HG03439 (cell line): ENCODE results near the gene RIN1.
"Not testable (repeated sequence)": the region's sequence is repeated elsewhere in the genome, so short reads cannot be mapped to it uniquely, and the experiment has no call there.

Experiments used
- ATAC-seq: cut with Tn5 transposase; IDR thresholded peaks from one replicate; pipeline ENCODE4 v1.9.1; 2021; ENCODE audit warnings: mild to moderate bottlenecking, moderate library complexity; ENCODE audit not compliant: unreplicated experiment

RIN1 gene

DNA sequence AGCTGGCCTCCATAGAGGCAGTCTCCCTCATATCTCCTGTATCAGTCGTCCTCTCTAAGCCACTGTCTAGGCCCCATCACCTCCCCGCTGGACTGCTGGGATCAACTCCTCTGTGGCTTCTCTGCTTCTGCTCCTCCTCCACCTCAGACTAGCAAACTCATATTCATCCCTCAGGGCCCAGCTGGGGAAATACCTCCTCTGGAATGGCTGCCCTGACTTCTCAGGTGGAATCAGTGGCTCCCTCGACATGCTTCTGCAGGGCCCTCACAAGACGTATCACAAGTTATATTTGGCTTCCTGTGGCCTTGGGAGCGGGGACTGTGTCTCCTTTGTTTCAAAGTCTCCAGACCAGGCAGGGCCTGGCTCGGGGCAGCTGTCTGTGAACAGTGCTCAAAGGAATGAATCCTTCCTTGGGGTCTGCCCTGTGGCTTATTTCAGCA, 25.3 kb upstream of the RIN1 start:
- no peak for ATAC-seq

DNA sequence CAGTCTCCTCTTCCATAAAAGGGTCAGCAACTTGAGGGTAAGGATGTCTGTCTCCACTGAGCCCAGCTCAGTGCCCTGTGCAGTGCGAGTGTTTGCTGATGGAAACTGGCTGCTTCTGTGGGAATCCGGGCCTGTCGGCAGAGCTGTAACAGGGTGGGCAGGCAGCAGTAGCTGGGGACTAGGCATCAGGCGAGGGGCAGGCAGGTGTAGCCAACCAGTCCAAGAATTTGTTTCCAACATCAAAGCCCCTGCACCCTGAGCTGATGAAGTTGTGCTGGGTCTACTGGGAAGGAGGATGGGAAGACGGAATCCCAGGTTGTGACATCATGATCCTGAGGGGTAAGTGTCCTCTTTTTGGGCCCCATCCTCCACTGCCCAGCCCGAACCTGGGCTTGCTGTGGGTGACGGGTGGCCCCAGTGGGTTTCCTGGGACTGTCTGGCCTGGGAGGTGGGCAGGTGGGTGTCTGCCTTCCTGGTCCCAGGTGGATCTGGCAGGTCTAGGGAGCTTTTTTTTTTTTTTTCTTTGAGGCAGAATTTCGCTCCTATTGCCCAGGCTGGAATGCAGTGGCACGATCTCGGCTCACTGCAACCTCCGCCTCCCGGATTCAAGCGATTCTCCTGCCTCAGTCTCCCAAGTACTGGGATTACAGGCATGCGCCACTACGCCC, 24.3 kb upstream of the RIN1 start:
- no peak for ATAC-seq

DNA sequence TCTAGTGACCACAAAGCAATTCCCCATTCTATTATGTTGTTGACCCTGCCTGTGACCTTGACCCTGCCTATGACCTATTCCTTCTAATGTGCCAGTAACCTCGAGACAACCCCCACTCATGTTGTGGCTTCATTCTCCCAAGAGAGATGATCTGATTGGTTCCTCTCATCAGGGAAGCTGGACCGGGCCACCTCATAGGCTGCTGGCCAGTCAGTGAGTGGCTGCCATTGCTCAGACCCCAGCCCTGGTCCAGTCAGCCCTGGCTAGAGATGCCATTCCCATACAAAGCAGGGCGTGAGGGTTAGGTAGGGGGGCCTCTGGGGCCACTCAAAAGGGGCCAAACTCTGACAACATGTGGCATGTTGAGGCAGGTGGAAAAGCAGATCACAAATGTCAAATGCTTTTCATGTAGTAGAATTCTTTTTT, 23.4 kb upstream of the RIN1 start:
- ATAC-seq, result no peak

DNA sequence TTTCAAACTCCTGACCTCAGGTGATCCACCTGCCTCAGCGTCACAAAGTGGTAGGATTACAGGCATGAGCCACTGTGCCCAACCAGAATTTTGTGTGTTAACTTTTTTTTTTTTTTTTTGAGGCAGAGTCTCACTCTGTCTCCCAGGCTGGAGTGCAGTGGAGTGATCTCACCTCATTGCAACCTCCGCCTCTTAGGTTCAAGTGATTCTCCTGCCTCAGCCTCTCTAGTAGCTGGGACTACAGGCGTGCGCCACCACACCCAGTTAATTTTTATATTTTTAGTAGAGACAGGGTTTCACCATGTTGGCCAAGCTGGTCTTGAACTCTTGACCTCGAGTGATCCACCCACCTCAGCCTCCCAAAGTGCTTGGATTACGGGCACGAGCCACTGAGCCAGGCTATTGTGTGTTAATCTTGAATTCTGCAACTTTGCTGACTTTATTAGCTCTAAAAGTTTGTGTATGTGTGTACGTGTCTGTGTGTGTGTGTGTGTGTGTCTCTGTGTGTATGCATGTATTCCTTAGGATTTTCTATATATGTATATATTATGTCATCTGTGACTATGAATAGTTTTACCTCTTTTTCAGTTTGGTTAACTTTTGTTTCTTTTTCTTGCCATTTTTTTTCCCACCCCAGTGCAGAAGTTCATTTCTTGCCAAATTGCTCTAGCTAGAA, 14.5 kb upstream of the RIN1 start:
- not testable (repeated sequence) for ATAC-seq

DNA sequence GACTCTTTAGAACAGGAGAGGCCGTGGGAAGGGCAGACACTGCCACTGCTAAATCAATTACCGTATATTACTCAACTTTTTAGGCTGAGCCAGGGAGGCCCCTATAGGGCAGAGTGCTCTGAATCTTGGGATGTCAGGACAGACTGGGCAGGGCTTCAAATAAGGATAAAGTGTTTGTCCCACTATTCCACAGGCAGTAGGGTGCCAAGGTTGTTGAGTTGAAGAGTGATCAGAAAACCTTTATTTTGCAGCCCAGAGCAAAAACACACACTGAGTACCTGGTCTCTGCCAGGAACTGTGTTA, 12.8 kb upstream of the RIN1 start:
- no peak for ATAC-seq

DNA sequence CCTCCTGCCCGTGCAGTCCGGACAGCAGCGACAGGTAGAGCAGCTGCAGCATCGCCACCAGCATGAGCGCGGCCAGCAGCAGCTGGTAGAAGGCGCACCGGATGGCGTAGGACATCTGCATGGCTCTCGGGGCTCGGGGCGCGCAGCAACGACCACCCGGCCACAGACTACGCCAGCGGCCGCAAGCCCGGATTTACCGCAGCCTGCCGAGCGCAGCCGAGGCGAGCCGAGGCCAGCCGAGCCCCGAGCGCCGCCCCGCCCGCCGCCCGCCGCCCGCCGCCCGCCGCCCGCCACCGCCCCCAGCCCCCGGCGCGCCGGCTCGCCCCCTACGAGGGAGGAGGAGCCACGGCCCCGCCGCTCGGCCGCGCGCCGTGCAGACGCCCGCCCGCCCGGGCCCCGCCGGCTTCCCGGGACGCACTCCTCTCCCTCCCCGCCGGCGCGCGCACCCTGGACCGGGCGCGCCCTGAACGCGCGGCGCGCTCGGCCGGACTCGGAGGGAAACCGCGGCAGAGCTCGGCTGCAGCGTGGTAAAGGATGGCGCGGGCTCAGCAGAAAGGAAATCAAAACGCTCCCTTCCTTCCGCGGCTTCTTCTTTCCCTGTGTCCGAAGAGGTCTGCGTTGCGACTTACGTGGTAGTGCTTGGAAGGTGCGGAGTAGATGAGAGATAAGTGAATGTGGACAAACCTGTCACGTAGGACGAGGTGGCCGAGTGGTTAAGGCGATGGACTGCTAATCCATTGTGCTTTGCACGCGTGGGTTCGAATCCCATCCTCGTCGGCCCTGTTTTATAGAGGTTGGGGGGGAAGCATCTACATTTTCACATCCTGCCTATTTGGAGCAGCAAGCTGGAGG, 11.4 kb upstream of the RIN1 start, which contains the start of gene B4GAT1:
B4GAT1 (minus strand) TSS at position 205 of the 852 bp plus-strand sequence; CDS start at position 121, 84 bp downstream.
- peak; percentile 36 for ATAC-seq

DNA sequence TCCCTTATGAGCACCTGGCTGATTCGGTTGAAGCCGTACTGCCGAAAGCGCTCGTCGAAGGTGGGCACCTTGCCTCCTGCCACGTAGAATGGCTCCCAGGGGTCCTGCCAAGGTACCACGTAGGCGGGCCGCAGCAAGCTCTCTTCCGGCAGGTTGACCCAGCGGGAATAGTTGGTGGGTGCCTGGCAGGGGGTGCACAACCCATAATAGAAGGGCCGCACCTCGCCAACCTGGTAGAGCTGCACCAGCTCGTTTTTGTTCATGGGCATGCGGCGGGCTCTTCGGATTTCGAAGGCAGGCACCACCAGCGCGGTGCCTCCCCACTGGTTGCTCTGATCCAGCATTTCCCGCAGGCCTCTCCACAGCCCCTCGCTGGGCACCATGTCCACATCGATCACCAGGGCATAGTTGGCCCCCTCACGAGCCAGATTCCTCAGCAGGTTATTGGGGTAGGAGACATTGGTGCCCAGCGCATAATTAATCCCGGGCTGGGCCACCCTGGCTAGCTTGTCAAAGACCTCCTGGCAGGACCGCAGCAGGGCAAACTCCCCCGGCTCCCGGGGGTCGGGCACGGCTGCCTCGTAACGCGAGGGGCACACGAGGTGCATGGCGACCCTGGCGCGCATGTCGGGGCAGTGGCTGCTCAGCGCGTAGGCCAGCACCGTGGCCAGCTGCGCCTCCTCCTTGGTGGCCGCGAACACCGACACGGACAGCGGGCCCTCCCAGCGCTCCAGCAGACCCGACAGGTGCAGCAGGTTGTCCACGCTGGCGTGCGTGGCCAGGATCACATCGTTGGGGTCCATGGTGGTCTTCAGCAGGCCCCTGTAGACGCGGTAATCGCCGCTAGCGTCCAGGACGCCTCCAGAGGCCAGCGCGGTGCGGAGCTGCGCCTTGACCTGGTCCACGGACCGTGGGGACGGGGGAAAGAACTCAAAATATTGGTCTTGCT, 10.5 kb upstream of the RIN1 start:
- ATAC-seq, result no peak

DNA sequence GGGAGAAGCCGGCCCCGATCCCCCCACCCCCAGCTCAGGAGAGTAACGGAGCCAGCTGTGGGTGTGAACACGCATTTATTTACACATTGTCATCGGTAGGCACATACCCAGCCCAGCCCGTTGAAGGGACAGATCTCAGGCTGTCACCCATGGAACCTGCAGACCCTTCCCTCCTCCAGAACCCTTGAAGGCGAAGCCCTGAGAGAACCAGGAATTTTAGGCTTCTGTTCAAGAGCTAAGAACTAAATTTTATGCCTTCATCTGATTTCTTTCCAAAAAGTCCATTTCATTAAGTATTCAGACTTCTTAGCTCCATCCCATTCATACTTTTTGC, 9.0 kb upstream of the RIN1 start:
- no peak for ATAC-seq

DNA sequence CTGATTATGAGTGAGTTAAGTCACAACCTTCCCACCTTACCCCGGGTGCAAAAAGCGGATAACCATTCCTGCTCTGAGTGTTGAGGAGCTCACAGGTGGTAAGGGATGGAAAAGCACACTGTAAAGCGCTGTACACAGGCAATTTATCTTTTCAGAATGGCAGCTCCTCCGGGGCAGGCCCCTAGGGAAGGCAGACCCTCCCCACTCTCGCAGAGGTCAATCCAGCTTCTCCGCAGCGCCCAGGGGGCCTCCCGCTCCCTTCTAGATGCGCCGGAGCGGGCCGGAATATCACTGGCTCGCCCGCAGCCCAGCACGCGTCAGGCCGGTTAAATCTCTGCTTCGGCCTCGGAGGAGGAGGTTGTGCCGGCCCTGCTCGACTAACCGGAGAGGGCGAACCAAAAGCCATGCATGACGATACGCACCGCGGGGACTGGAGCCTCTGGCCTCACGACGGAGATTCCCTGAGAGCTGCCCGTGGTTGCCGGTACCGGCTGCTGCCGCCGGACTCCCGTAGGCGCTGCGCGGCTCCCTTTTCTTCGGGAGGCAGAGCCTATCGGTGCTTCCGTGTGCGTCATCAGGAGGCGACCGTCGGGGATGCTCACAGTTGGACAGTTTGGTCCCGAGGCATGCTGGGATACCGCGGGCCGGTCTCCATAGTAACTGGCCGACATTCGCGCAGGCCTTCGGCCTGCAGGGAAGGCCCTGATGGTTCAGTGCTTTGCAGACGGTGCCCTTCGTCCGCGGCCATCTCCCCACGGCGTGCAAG, 8.5 kb upstream of the RIN1 start, which contains the start of gene BRMS1:
BRMS1 (minus strand) TSS at position 555 of the 766 bp plus-strand sequence. CDS start 2,870 bp downstream, outside the sequence.
- ATAC-seq, result peak; percentile 73

DNA sequence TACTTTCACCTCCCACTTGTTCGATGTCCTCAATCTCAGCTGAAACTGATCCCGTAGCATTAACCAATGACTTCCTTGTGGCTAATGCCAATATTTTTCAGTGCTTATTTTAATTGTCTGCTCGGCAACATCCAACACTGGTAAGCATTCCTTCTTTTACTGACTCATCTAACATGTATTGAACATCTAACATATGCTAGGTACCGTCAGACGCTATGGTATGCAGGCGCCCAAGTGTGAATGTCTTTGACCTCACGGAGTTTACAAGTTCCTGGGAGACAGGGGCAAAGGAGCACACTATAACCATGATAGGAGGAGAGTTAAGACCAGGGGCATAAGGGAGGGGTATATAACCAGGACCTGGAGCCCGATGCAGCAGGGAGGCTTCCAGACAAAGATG, 6.9 kb upstream of the RIN1 start:
- ATAC-seq, result no peak

DNA sequence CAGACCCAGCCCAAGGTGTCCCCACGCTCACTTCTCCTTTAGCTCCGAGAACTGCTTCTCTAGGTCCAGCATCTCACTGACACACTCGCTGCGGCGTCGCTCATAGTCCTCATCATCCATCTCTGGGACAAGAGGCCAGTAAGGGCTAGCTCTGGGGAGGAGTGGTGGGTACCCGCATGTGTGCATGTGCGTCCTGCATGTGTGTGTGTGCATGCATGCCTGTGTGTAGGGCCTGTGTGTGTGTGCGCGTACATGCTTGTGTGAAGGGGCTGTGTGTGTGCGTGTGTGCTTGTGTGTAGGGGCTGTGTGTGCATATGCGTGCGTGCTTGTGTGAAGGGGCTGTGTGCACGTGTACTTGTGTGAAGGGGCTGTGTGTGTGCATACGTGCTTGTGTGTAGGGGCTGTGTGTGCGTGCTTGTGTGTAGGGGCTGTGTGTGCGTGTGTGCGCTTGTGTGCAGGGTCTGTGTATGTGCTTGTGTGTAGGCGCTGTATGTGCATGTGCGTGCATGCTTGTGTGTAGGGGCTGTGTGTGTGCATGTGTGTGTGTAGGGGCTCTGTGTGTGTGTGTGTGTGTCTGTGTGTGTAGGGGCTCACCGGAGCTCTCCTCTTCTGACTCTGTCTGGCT, 5.4 kb upstream of the RIN1 start:
- no peak for ATAC-seq

DNA sequence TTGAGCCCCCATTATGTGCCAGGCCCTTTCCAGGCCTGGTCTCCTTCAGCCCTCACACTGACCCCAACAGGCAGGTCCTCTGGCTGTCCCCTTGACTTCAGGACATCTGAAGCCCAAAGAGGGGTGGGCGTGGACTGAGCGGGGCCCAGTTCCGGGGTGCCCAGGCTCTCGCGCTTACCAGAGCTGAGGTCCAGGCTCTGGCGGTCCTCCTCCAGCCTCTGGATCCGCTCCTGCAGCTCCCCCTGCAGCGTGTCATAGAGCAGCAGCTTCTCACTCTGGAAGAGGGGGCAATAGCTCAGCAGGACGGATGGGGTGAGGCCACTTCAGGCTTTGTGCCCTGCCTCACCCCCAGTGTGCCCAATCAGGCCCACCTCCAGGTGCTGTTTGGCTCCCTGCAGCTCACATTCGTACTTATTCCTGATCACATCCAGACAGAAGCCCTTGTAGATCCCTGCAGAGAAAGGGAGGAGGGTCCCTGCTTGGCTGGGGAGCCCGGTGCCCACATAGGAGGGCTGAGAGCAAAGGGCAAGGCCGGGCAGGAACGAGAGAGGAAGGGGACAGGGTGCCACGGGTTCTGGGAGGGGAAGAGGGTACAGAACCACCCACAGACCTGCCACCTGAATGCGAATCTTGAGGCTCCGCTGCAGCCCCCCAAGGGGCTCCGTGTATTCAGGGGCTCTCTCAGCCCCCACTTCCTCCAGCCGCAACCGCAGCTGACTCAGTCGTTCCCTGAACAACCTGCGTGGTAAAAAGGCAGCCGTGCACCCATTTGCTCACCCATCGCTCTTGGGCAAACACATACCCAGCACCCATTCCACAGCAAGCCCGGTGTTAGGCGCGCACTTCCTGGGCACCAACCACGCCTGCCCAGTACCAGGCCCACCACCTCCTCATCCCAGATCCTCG, 4.6 kb upstream of the RIN1 start:
- ATAC-seq, result no peak

DNA sequence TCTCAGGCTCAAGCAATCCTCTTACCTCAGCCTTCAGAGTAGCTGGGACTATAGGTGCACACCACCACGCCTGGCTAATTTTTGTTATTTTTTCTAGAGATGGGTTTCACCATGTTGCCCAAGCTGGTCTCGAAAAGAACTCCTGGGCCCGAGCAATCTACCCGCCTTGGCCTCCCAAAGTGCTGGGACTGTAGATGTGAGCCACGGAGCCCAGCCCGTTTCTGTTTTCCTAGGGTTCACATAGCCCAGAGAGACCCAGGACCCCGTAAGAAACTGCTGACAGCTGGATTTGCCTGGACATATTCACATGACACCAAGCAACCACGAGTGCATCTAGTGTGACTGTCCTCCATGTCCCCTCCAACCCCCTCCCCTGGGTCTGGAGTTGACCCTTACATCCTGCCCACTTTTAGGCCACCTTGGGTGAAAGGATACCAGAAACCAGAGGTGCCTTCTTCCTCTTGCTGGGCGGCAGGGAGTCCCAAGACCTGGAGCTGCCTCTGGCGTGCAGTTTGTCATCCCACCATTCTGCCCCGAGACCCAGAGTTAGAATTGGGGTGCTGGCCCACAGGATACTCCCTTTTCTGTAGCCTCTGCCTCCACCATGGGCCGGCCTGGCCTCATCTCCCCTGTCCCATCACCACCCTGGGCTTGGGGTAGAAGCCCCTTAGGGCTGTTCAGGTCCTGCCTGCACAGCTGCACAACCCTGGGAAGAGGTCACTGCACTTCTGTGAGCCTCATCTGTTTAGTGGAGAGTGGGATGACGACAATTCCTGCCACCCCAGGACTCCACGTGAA, 3.7 kb upstream of the RIN1 start:
- ATAC-seq, result no peak

DNA sequence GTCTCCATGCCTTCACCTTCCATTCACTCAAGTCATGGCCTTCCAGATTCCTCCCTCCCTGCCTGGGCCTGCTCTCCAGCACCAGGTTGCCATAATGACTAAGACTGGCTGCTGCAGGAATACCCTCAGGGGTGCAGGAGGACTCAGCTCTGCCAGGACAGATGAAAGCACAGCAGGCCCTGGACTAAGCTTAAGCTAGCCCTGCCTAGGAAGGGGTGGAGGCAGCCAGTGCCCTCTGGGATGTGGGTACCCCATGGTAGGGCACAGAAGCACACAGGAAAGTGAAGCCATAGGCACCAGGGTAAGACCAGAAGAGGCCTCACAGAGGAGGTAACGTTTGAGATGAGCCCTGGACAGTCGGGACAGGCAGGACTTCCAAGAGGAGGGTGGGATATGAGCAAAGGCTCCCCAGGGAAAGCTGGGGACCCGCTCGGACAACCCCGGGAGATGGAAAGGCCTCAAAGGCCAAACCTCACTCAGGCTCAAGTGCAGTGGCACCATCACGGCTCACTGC, 3.0 kb upstream of the RIN1 start:
- no peak for ATAC-seq

DNA sequence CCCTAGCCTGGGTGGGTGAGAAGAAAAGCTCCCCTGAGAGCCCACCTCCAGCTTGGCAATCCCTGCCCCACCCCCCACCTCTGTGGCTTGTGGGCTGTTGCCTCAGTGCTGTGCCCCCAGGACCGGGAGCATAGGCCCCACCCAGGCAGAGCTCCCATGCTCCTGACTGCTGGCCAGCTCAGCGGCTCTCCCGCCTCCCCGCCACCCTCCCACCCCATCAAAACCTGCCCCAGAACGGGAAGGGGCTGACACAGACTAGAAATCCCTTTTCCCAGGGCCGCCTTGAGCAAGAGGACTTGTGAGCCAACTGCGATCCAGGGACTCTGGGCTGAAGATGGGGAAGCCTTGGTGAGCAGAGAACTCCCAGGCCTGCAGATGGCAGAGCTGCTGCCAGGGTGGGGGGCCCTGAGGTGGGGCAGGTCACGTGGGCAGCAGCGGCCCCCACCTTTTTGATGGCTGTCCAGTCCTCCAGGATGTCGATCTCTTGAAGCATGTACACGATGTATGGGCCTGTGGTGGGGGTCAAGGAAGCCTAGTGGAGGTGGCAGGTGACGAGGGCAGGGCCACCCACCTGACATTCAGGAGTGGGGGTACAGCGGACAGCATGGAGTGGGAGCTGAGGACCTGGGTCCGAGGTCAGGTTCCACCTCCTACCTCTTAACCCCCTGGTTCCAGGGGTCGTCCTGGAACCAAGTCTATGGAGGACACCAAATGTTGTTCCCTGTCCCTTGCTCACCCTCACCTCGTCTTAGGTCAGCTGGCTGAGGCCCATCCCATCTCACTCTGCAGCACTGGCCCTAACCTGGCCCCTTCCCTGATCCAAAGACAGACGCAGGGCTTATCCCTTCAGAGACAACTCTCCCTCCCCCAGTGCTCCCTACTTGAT, 2.3 kb upstream of the RIN1 start:
- no peak for ATAC-seq

DNA sequence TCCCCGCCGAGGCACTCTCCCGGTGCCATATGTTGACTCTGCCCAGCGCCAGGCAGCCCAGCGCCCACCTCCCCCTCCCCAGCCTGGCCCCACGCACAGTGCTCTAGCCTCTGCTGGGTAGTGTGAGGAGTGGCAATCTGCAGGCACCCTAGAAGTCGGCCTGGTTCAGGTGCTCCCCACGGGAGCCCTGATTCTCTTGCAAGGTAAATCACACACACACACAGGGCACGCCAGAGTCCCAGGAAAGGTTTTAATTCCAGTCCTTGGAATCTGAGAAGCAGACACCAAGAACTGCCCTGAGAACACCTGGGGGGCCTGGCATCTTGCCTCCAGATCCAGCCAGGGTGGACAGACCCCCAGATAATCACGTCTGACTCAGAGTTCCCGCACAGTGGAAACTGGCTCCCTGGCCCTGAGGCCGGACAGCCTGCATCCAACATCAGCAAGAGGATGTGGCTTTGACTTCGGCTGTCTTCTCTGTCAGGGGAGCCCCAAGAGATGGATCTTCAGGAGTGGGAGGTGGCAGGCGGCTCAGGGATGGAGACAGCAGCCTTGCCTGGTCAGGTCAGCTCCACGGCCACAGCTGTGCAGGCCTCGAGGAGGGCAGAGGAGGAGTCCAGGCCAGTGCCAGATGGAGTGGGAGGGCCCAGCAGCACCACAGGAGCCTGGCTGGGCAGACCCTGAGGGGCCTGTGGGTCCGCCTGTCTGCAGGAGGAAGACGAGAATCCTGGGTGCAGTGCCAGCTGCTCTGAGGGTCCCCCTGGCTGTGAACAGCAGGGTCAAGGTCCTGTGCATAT, 1.1 kb upstream of the RIN1 start:
- ATAC-seq, result no peak
